Left lung (tissue), 10 donors: ENCODE measurements around the gene PSTPIP2. TPM values are rescaled to one million over a fixed set of nuclear protein-coding genes. Genes with fewer than 3 reads are reported as not detected.

Experiments
- ATAC-seq: fragments of 200-7000 bp; cut with Tn5 transposase; one replicate; pipeline ENCODE4 v1.9.1; 2020; ENCODE audit warnings: moderate library complexity
- DNase-seq, 4 donors: peaks; one replicate each; pipeline ENCODE4 v3.0.0-alpha.2; 2013 to 2020
- H3K27ac ChIP-seq, 2 donors: fragments of 200-600 bp; sonication (generic) in 1 of 2; one replicate each; pipeline versions ENCODE4 v1.5.0 to v1.8.0; 2020 to 2021
- H3K27me3 ChIP-seq, 2 donors: fragments of 200-600 bp; sonication (generic) in 1 of 2; one replicate each; pipeline versions ENCODE4 v1.5.0 to v1.8.0; 2020 to 2021
- H3K36me3 ChIP-seq, 2 donors: fragments of 200-600 bp; sonication (generic) in 1 of 2; one replicate each; pipeline versions ENCODE4 v1.5.0 to v1.8.0; 2020 to 2021
- H3K4me1 ChIP-seq, 2 donors: fragments of 200-600 bp; one replicate each; pipeline ENCODE4 v1.8.0; 2021
- H3K4me3 ChIP-seq, 2 donors: fragments of 200-600 bp; sonication (generic) in 1 of 2; one replicate each; pipeline versions ENCODE4 v1.5.0 to v1.8.0; 2020 to 2021; ENCODE audit warnings: mild to moderate bottlenecking in 1 of 2
- H3K9me3 ChIP-seq, 2 donors: fragments of 200-600 bp; sonication (generic) in 1 of 2; one replicate each; pipeline versions ENCODE4 v1.5.0 to v1.8.0; 2020 to 2021
- intact Hi-C, 2 donors: fragments of 100-400 bp; cut with DNase I; formaldehyde crosslinking; loops; one replicate each; pipeline versions ENCODE4 v1.11.2 to v1.14.2; 2022
- polyA plus RNA-seq, 6 donors: library from polyadenylated mRNA; unstranded; fragments of 120-200 nt; gene quantifications; one replicate each; pipeline ENCODE4 v1.2.1, GENCODE V29; 2013; ENCODE audit not compliant: insufficient read length in 6 of 6
- total RNA-seq, 2 donors: library from RNA; stranded (reverse); fragmentation: NEBNext Ultra II Directional; extraction: Animal tissue kit (Norgen Biotek cat#: 25700); gene quantifications; one replicate each; pipeline ENCODE4 v1.2.1, GENCODE V29; 2021
- TF ChIP-seq, protein P1 (sequence below), 2 donors: fragments of 200-600 bp; sonication (generic) in 1 of 2; IDR thresholded peaks; one replicate each; pipeline versions ENCODE4 v1.5.0 to v1.8.0; 2021; ENCODE audit warnings: antibody characterized with exemption in 2 of 2
- donor health status: DM: no; HTN: yes; CAD: no.
- donor health status: DM: no; HTN: no; CAD: no.

PSTPIP2 gene
- total and polyA plus RNA-seq, 8 donors: 5.2 to 21.8 (median 7.6) TPM

DNA sequence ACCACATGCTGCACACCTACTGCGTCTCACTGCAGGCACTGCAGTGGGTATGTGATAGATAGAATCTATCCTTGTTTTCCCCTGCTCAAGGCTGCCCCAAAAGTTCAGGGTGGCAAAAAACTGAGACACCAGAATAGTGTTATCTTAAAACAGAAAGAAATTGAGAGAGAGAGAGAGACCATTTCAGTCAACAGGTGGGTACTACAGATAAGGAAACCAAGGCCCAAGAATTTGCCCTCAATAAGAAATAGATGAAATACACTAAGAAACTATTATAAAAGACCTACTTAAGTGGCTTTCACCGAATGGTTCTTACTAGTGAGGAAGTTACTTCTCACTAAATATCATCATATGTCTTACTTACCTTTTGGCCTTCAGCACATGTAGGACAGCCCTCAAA, 132.8 kb downstream of the PSTPIP2 start:
- ATAC-seq (no peak), DNase-seq (no peak)
- H3K4me1 ChIP-seq: no peaks in the 10 kb centered on the region
- H3K9me3 ChIP-seq: no peaks in the 10 kb centered on the region
- TF ChIP-seq, protein P1, sequence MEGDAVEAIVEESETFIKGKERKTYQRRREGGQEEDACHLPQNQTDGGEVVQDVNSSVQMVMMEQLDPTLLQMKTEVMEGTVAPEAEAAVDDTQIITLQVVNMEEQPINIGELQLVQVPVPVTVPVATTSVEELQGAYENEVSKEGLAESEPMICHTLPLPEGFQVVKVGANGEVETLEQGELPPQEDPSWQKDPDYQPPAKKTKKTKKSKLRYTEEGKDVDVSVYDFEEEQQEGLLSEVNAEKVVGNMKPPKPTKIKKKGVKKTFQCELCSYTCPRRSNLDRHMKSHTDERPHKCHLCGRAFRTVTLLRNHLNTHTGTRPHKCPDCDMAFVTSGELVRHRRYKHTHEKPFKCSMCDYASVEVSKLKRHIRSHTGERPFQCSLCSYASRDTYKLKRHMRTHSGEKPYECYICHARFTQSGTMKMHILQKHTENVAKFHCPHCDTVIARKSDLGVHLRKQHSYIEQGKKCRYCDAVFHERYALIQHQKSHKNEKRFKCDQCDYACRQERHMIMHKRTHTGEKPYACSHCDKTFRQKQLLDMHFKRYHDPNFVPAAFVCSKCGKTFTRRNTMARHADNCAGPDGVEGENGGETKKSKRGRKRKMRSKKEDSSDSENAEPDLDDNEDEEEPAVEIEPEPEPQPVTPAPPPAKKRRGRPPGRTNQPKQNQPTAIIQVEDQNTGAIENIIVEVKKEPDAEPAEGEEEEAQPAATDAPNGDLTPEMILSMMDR (IDR thresholded peaks at IDR 0.05): no peak
- H3K27ac ChIP-seq: no peak overlapping the region
- no peak overlapping the region for H3K4me3 ChIP-seq
- H3K36me3 ChIP-seq: peaks cover 0 to 95% of the 10 kb centered on the region in 2 donors
- intact Hi-C loops: no loop called here
- no peaks in the 10 kb centered on the region for H3K27me3 ChIP-seq

DNA sequence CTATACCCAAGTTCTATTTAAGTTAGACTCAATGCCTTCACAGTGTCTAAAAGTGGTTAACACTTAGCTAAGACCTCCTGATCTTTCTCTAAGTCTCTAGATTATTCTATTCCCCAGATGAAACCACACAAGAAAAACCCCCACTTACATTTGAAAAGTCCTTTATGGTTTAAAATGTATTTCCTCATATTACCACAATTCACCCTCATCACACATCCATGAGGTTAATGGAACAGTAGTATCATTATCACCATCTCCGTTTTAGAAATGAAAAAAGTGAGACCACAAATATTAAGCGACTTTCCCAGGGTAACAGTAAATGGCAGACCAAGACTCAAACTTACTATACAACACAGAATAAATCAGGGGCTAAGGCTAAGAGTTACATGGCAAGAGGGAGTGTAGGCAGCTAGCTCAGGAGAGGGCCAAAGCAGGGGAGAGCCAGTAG, 133.5 kb downstream of the PSTPIP2 start:
- Histone ChIP-seq H3K27me3 (no peaks in the 10 kb centered on the region), H3K4me3 (no peak overlapping the region), H3K4me1 (no peaks in the 10 kb centered on the region), H3K27ac (no peak overlapping the region), H3K9me3 (no peaks in the 10 kb centered on the region), H3K36me3 (peaks cover 0 to 95% of the 10 kb centered on the region in 2 donors)
- intact Hi-C loops: no loop called here
- no peak for ATAC-seq
- TF ChIP-seq, protein P1 (IDR thresholded peaks at IDR 0.05): no peak
- DNase-seq: no peak

DNA sequence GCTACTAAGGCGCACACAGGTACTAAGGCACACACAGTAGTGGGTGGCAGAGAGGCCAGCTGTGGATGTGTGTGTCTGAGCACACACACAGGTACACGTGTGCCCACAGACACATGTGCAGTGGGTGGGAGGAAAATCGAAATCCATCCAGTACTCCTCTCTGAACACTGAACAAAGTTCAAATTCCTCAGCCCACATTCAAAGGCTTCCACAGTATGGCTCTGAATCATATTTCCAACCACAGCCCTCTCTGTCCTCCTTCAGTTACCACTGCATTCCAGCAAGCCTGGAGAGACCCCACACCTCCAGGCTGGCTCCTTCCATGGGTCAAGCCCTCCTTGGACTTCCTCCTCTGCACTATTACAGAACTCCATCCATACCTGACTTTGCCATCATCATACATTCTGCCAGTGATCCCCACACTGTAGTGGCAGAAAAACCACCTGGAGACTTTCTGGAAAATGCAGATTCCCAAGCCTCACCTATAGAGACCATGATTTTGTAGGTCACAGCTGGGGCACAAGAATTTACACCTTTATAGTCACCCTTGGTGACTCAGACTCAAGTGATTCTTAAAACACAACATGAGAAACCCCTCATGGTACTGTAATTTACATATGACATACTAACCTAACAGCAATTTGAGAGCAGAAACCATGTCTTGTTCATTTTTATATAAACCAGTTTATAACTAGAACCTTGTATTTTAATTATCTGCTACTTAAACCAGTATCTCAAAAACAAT, 136.3 kb downstream of the PSTPIP2 start:
- H3K4me1 ChIP-seq: no peaks in the 10 kb centered on the region
- H3K4me3 ChIP-seq: no peak overlapping the region
- no peak overlapping the region for H3K27ac ChIP-seq
- TF ChIP-seq, protein P1 (IDR thresholded peaks at IDR 0.05): no peak
- intact Hi-C loops: no loop called here
- DNase-seq (no peak), ATAC-seq (no peak)
- no peaks in the 10 kb centered on the region for H3K9me3 ChIP-seq
- peaks cover 0 to 91% of the 10 kb centered on the region in 2 donors for H3K36me3 ChIP-seq
- H3K27me3 ChIP-seq: no peaks in the 10 kb centered on the region

Other genes with a start within 250 kb of the PSTPIP2 start
- under 1 TPM; 0.35 to 0.47 TPM for gene SIGLEC15, start 246.6 kb downstream of the PSTPIP2 start, total RNA-seq
- under 1 TPM; 0.19 to 0.37 (median 0.31) TPM for gene SIGLEC15, start 246.6 kb downstream of the PSTPIP2 start, polyA plus RNA-seq
- gene EPG5, start 104.9 kb downstream of the PSTPIP2 start, total RNA-seq: 10 to 100 TPM; 29.1 to 38.0 TPM
- 10 to 100 TPM; 27.3 to 36.4 (median 31.4) TPM for gene EPG5, start 104.9 kb downstream of the PSTPIP2 start, polyA plus RNA-seq
- gene ATP5F1A, start 26.0 kb upstream of the PSTPIP2 start, total RNA-seq: 100 to 1,000 TPM; 310 to 340 TPM
- gene ATP5F1A, start 26.0 kb upstream of the PSTPIP2 start, polyA plus RNA-seq: 100 to 1,000 TPM; 454 to 524 (median 479) TPM
- gene HAUS1, start 32.1 kb upstream of the PSTPIP2 start, total RNA-seq: 10 to 100 TPM; 19.0 to 26.5 TPM
- gene HAUS1, start 32.1 kb upstream of the PSTPIP2 start, polyA plus RNA-seq: 10 to 100 TPM; 40.6 to 56.8 (median 46.2) TPM